Vagina (tissue), 2 donors: ENCODE results near the gene MALRD1. TPM values are rescaled to one million over a fixed set of nuclear protein-coding genes. Genes with fewer than 3 reads are reported as not detected.

Experiments
- DNase-seq, 2 donors: peaks; one replicate each; pipeline ENCODE4 v3.0.0-alpha.2; 2017; ENCODE audit errors: extremely low spot score in 2 of 2
- H3K27ac ChIP-seq: fragments of 200-600 bp; sonication (generic); one replicate; pipeline ENCODE4 v1.5.1; 2019
- H3K27me3 ChIP-seq: fragments of 200-600 bp; sonication (generic); one replicate; pipeline ENCODE4 v1.5.1; 2019
- H3K36me3 ChIP-seq, 2 donors: fragments of 200-600 bp; sonication (generic); one replicate each; pipeline ENCODE4 v1.5.1; 2017 to 2019
- H3K4me1 ChIP-seq: fragments of 200-600 bp; sonication (generic); one replicate; pipeline ENCODE4 v1.5.1; 2019
- H3K4me3 ChIP-seq, 2 donors: fragments of 200-600 bp; sonication (generic); 1 replicate in 1 of 2; 2 replicates in 1 of 2; pipeline ENCODE4 v1.5.1; 2016 to 2019
- H3K9me3 ChIP-seq: fragments of 200-600 bp; sonication (generic); one replicate; pipeline ENCODE4 v1.5.1; 2019
- CTCF ChIP-seq, 3 experiments: fragments of 450-650 bp in 2 of 3; fragments of 200-600 bp in 1 of 3; sonication (generic) in 1 of 3; IDR thresholded peaks; one replicate each; pipeline ENCODE4 v1.5.1; 2017 to 2019; ENCODE audit warnings: antibody characterized with exemption in 3 of 3, mild to moderate bottlenecking in 2 of 3, moderate library complexity in 2 of 3
- POLR2A ChIP-seq, 2 donors: fragments of 450-650 bp; IDR thresholded peaks; one replicate each; pipeline ENCODE4 v1.6.1; 2017; ENCODE audit warnings: antibody characterized with exemption in 2 of 2, mild to moderate bottlenecking in 2 of 2, moderate library complexity in 2 of 2
- POLR2AphosphoS5 ChIP-seq, 2 donors: sonication (generic); formaldehyde crosslinking; IDR thresholded peaks; one replicate each; pipeline ENCODE4 v1.9.0; 2017; ENCODE audit warnings: antibody characterized with exemption in 2 of 2, mild to moderate bottlenecking in 2 of 2, low read depth in 1 of 2; ENCODE audit not compliant: insufficient read depth in 1 of 2
- intact Hi-C: fragments of 100-400 bp; cut with DNase I; formaldehyde crosslinking; loops from one replicate; pipeline ENCODE4 v1.15.1; 2023
- total RNA-seq: library from RNA; depleted of rRNA; stranded (reverse); fragments of >200 nt; gene quantifications from one replicate; pipeline ENCODE4 v1.2.3, GENCODE V29; 2016

Gene MALRD1
- total RNA-seq, 1 donor from 2014 or later, result 2.0 TPM

GRCh38 chr10:19247843-19248242, 199.2 kb downstream of the MALRD1 start:
- intact Hi-C loops, result no loop called here
- no peaks in the 10 kb centered on the region for H3K4me1 ChIP-seq
- TF ChIP-seq CTCF (IDR thresholded peaks at IDR 0.05), result no peak
- TF ChIP-seq POLR2AphosphoS5 (IDR thresholded peaks at IDR 0.05; ENCODE audit: insufficient read depth in 1 of 2, low read depth in 1 of 2), result no peak
- TF ChIP-seq POLR2A (IDR thresholded peaks at IDR 0.05), result no peak
- DNase-seq, result no peak
- H3K27ac ChIP-seq, result no peak overlapping the region
- no peaks in the 10 kb centered on the region for H3K36me3 ChIP-seq
- H3K9me3 ChIP-seq, result no peaks in the 10 kb centered on the region
- no peak overlapping the region for H3K4me3 ChIP-seq
- H3K27me3 ChIP-seq, result no peaks in the 10 kb centered on the region

- intact Hi-C loops, result no loop called here
- Histone ChIP-seq H3K27me3 (no peaks in the 10 kb centered on the region), H3K4me3 (no peak overlapping the region), H3K9me3 (no peaks in the 10 kb centered on the region), H3K4me1 (no peaks in the 10 kb centered on the region), H3K27ac (no peak overlapping the region), H3K36me3 (no peaks in the 10 kb centered on the region)
- no peak for DNase-seq
- no peak for TF ChIP-seq POLR2AphosphoS5 (IDR thresholded peaks at IDR 0.05; ENCODE audit: insufficient read depth in 1 of 2, low read depth in 1 of 2)
- no peak for TF ChIP-seq CTCF (IDR thresholded peaks at IDR 0.05)
- no peak for TF ChIP-seq POLR2A (IDR thresholded peaks at IDR 0.05)
Observed at GRCh38 chr10:19250546-19250945, 201.9 kb downstream of the MALRD1 start.

- intact Hi-C loops, result no loop called here
- Histone ChIP-seq H3K4me1 (no peaks in the 10 kb centered on the region), H3K27ac (no peak overlapping the region), H3K27me3 (no peaks in the 10 kb centered on the region), H3K36me3 (no peaks in the 10 kb centered on the region), H3K4me3 (no peak overlapping the region), H3K9me3 (no peaks in the 10 kb centered on the region)
- DNase-seq, result no peak
- no peak for TF ChIP-seq POLR2A (IDR thresholded peaks at IDR 0.05)
- TF ChIP-seq CTCF (IDR thresholded peaks at IDR 0.05), result no peak
- TF ChIP-seq POLR2AphosphoS5 (IDR thresholded peaks at IDR 0.05; ENCODE audit: insufficient read depth in 1 of 2, low read depth in 1 of 2), result no peak
Observed at GRCh38 chr10:19252531-19252930, 203.9 kb downstream of the MALRD1 start.

GRCh38 chr10:19256331-19256730, 207.7 kb downstream of the MALRD1 start:
- Histone ChIP-seq H3K27ac (no peak overlapping the region), H3K4me1 (no peaks in the 10 kb centered on the region), H3K9me3 (no peaks in the 10 kb centered on the region), H3K36me3 (no peaks in the 10 kb centered on the region), H3K27me3 (no peaks in the 10 kb centered on the region), H3K4me3 (no peak overlapping the region)
- TF ChIP-seq POLR2AphosphoS5 (IDR thresholded peaks at IDR 0.05; ENCODE audit: insufficient read depth in 1 of 2, low read depth in 1 of 2), result no peak
- no peak for TF ChIP-seq CTCF (IDR thresholded peaks at IDR 0.05)
- no peak for TF ChIP-seq POLR2A (IDR thresholded peaks at IDR 0.05)
- no peak for DNase-seq
- intact Hi-C loops, result no loop called here

- Histone ChIP-seq H3K4me3 (no peak overlapping the region), H3K27ac (no peak overlapping the region), H3K9me3 (no peaks in the 10 kb centered on the region), H3K36me3 (no peaks in the 10 kb centered on the region), H3K4me1 (no peaks in the 10 kb centered on the region), H3K27me3 (no peaks in the 10 kb centered on the region)
- no peak for DNase-seq
- intact Hi-C loops, result no loop called here
- TF ChIP-seq POLR2A (IDR thresholded peaks at IDR 0.05) (no peak), CTCF (IDR thresholded peaks at IDR 0.05) (no peak), POLR2AphosphoS5 (IDR thresholded peaks at IDR 0.05; ENCODE audit: insufficient read depth in 1 of 2, low read depth in 1 of 2) (no peak)
Observed at GRCh38 chr10:19263262-19263661, 214.7 kb downstream of the MALRD1 start.
